NCI-H2107 treated with DMSO at 0.1 percent for 48 hours (cell line): ENCODE data around the gene TMEM203.
"Not testable (repeated sequence)": the region's sequence is repeated elsewhere in the genome, so short reads cannot be mapped to it uniquely, and the experiment has no call there.

Experiments used
- DNase-seq: peaks from one replicate; lab custom pipeline; 2025; ENCODE audit not compliant: unreplicated experiment; lab: John Stamatoyannopoulos, UW

TMEM203 gene

DNA sequence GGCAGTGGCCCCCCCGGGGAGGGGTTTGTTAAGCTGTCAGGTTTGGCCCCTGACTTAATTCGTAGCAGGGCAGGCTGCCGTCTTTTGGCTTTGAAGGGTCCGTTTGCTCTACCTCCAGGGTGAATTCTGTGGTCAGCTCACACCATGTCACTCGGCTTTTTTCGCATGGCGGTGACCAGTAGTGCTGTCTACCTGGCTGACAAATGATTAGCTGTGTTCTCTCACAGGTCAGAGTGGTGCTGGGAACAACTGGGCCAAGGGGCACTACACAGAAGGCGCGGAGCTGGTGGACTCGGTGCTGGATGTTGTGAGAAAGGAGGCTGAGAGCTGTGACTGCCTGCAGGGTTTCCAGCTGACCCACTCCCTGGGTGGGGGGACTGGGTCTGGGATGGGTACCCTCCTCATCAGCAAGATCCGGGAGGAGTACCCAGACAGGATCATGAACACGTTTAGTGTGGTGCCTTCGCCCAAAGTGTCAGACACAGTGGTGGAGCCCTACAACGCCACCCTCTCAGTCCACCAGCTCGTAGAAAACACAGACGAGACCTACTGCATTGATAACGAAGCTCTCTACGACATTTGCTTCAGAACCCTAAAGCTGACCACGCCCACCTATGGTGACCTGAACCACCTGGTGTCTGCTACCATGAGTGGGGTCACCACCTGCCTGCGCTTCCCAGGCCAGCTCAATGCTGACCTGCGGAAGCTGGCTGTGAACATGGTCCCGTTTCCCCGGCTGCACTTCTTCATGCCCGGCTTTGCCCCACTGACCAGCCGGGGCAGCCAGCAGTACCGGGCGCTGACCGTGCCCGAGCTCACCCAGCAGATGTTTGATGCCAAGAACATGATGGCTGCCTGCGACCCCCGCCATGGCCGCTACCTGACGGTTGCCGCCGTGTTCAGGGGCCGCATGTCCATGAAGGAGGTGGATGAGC, 37.1 kb upstream of the TMEM203 start:
- DNase-seq, result no peak

GRCh38 chr9:137241490-137242268, 36.2 kb upstream of the TMEM203 start:
- DNase-seq, result no peak

- peak; percentile 100 for DNase-seq
Observed at GRCh38 chr9:137240841-137241489, 35.5 kb upstream of the TMEM203 start, which contains the start of gene TUBB4B. Gene TUBB4B (plus strand): TSS chr9:137241287. CDS start chr9:137241361, 74 bp downstream.

- no peak for DNase-seq
Observed at GRCh38 chr9:137240318-137240840, 34.9 kb upstream of the TMEM203 start.

DNA sequence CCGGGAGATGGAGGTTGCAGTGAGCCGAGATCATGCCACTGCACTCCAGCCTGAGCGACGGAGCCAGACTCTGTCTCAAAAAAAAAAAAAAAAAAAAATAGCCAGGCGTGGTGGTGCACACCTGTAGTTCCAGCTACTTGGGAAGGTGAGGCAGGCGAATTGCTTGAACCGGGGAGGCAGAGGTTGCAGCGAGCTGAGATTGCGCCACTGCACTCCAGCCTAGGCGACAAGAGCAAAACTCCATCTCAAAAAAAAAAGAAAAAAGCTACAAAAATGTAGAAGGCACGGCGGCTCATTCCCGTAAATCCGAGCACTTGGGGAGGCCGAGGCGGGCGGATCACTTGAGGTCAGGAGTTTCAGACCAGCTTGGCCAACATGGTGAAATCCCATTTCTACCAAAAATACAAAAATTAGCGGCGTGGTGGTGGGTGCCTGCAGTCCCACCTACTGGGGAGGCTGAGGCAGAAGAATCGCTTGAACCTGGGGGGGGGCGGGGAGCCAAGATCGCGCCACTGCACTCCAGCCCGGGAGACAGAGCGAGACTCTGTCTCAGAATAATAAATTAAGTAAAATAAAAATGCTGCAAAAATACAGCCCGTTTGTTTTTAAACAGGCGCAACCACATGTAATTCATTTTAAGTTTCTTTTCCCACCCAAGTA, 34.2 kb upstream of the TMEM203 start:
- not testable (repeated sequence) for DNase-seq

DNA sequence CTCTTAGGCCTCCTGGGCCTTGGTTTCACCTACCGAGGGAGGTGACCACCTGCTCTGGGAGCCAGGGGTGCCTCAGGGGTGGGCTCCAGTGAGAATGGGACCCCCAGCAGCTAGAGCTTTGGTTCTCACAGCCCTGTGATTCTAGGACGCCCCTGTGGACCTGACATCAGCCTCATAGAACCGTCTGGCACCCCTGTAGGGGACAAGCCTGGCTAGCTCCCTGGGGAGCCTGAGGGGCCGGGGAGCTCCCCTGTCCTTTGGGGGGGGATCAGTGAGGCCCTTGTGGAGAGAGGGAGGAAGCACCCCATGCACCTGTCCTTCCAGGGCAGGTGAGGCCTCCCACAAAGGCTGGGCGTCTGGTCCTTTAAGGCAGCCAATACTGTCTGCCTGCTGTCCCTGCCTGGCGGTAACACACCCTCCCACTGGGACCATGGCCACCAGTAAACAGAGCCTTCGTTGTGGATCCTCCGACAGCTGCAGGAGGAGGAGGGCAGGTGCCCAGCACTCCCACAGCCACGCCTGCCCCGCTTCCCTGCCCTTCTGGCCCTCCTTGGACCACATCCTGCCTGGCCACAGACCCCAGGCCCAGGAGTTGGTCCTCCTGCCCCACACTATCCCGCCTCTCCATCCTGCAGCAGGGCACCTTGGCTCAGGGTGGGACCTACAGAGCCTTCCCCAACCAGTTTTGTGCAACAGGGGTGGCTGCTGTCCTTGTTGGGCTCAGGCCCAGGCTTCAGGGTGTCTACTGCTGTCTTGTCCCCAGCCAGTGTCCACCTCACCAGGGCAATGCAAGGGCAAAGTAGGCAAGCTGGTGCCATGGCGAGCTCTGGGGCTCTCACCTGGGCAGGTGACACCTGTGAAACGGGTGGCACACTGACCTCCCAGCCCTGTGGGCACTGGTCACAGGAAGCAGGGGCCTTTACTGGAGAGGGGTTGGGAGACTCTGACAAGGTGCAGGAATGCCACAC, 32.6 kb upstream of the TMEM203 start:
- peak; percentile 95 for DNase-seq

GRCh38 chr9:137236936-137237421, 31.5 kb upstream of the TMEM203 start:
- peak; percentile 82 for DNase-seq

DNA sequence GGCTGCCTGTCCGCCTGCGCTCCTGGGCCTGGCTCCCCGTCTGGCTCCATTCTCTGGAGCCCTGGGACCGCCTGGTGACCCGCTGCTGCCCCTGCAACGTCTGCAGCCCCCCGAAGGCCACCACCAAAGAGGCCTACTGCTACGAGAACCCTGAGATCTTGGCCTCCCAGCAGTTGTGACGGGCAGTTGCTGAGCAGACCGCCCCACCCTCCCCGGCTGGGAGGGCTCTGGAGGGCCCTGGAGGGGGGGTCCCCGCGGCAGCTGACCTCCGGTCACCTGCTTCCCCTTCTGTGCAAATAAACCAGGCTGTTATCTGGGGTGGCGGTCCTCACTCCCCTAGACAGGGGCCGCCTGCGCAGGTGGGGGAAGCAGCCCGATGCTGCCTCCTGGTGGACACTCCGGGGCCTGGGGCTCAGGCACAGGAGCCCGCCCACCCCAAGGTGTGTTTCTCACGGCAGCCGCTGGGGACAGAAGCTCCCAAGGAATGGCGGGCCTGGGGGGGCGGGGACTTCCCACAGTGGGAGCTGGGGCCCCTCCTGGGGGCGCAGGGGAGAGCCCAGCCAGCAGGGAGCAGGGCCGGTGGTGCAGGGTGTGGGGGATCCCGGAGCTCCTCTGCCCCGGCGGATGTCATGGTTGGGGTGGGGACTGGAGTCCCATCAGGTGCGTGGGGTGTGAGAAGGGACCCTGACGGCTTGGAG, 30.9 kb upstream of the TMEM203 start:
- peak; percentile 81 for DNase-seq

GRCh38 chr9:137235424-137236237, 30.2 kb upstream of the TMEM203 start:
- DNase-seq, result no peak

- DNase-seq, result no peak
Observed at GRCh38 chr9:137234758-137235423, 29.4 kb upstream of the TMEM203 start.

GRCh38 chr9:137234055-137234697, 28.7 kb upstream of the TMEM203 start:
- DNase-seq, result no peak

DNA sequence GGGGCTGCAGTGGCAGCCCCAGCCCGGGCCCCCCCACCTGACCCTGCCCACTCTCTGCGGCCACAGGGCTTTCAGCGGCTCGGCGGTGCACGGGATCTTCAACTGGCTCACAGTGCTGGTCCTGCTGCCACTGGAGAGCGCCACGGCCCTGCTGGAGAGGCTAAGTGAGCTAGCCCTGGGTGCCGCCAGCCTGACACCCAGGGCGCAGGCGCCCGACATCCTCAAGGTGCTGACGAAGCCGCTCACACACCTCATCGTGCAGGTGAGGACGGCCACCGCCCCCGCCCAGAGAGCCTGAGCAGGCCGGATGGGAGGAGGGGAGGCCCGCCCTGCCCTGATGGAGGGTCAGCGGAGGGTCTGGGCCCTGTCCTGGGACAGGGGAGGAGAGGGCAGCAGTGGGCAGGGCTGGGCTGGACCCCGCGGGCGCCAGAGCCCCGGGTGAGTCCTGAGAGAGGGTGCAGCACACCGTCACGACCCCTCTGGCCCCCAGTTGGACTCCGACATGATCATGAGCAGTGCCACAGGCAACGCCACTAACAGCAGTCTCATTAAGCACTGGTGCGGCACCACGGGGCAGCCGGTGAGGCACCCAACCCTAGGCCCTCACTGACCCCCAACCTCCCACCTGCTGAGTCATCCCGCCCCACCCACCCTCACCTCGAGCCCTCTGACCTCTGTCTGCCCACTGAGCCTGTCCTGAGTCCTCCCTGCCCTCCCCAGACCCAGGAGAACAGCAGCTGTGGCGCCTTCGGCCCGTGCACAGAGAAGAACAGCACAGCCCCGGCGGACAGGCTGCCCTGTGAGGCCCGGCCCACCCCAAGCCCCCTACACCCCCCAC, 27.9 kb upstream of the TMEM203 start:
- no peak for DNase-seq

- DNase-seq, result no peak
Observed at GRCh38 chr9:137232510-137232909, 27.1 kb upstream of the TMEM203 start.

DNA sequence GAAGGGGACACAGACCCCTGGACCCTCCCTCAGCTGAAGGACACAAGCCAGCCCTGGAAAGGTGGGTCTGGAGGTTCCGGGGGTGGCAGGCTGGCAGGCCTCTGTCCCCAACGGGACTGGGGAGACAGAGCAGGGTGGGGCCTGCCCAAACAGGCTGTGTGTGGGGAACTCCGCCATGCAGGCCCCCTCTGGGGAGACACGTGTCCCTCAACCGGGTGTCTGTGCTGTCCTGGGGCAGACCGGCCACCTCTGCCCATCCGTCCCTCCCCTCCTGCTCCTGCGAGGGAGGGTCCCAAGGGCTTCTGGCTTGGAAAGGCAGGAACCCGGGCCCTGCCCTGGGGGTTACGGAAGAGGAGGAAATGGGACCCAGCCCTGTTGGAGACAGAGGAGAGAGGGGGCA, 26.7 kb upstream of the TMEM203 start:
- no peak for DNase-seq

DNA sequence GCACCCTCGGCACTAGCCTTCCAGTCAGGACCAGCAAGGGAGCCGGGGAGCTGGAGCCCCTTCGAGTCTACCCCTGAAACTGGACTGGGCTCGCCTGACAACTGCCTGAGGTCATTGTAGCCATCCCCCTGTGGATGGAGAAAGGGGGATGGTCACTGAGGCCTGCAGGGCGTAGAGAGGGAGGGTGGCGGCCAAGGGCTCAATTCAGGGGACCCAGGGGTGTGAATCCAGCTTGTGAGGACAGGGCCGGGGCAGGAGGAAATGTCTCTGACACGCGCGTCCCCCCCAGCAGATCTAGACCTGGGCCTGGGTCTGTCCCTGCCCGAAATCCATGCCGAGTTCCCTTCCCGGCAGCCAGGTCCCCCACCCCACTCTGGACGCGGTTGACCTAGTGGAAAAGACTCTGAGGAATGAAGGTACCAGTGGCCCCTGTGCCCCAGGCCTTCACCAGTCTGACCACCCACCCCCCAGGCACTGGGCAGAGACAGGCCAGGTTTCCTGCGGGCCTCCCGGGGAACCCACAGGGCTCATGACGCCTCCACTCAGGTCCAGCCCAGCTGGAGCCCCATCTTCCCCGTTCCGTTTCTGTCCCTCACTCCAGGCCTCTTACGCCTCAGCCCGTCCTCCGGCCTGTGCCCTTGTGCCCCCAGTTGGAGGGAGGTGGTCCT, 26.1 kb upstream of the TMEM203 start:
- DNase-seq, result no peak
